ENCODE results near the gene TAOK2.
A peak's percentile ranks its signal among the peaks of the same experiment; 100 is the strongest.
"Not testable (repeated sequence)": the region's sequence is repeated elsewhere in the genome, so short reads cannot be mapped to it uniquely, and the experiment has no call there.

The TAOK2 gene

DNA sequence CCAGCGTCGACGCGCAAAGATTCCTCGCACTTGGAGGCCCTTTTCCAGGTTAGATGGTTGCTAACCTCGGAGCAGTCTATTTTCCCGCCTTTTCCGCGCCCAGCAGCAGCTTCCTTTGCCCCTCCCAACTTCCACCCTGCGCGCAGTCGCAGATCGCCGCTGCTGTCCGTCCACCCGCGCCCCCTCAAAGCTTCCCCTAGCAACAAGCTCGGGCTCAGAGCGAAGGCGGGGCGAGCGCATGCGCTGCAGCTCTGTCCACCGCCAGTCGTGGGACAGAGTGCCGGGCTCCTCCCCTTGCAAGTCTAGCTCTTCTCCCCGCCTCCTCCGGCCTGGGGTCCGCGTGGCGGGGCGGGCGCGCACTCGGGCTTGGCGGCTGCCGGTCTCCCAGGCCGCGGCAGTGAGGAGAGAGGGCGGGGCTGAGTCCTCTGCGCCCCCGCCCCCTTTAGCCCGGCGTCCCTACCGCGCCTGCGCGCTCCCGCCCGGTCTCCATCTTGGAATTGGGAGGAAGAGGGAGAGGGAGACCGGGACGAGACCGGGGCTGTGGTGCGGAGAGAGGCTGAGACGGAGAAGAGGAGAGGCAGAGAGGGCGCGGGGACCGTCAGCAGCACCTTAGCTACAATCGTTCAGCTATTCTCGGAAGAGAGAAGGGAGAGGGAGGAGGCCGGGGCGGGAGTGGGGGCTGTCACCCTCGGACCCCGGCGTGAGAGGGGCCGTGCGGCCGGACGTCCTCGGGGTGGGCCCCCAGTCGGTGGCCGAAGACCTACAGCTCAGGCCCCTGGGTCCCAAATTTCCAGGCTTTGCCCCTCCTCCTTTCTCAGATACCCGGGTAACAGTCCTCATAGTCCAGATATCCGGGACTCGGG lies at the start of gene TAOK2:
TAOK2 (plus strand) TSS at position 485 of the 863 bp plus-strand sequence. CDS start 3,905 bp downstream, outside the sequence.
- DNase-seq = peak; percentile 98

GRCh38 chr16:29925105-29925756 lies 48.4 kb upstream of the TAOK2 start:
- DNase-seq = no peak

DNA sequence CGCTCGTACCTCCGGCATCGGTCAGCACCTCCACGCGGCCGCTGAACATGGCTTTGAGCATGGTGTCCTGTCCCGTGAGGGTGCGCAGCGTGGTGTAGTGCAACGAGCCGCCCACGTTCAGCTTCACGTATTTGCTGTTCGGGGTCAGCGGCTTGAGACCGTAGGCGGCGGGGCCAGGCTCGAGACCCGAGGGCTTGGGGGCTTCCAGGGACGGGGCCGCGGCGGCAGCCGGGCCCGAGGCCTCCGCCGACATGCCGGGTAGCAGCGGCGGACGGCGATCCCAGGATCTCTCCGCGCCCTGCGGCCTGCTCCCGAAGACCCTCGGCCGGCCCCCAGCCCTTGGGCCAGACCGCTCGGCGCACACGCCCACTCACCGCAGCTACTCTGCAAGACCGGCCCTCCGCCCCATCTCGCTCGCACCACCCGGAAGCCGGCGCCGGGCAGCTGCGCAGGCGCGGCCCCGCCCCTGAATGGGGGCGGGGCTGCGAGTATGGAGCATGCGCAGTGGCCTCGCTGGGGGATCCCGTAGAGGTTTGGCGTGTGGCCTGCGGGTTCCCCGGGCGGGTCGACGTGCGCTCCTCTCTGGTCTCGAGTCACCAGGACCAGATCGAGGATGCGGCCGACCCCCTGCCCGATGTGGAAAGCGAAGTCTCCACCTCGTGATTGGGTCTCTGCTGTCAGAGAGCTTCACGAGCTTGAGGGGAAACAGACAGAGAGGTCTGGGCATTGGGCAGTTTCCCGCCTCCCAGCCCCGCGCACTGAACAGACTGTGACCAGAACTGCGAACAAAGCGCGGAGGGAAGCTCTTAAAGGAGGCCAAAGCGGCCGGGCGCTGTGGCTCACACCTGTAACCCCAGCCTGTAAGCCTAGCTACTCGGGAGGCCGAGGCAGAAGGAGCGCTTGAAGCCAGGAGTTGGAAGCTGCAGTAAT lies 47.6 kb upstream of the TAOK2 start, which contains the start of gene KCTD13:
KCTD13 (minus strand) TSS at position 446 of the 930 bp plus-strand sequence; CDS start at position 253, 193 bp downstream.
- DNase-seq = peak; percentile 85

DNA sequence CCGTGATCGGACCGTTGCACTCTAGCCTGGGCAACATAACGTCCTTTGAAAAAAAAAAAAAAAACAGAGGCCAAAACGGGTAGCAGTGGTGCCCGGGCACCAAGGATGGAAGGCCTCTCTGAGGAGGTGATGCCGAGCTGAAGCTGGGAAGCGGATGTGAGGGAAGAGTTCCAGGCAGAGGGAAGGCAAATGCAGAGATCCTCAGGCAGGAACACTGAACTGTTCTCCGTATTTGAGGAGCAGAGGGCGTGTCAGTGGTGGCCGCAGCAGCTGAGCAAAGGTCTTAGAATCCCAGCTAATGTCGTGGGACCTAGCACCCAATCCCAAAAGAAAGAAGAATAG lies 47.0 kb upstream of the TAOK2 start:
- no peak for DNase-seq

DNA sequence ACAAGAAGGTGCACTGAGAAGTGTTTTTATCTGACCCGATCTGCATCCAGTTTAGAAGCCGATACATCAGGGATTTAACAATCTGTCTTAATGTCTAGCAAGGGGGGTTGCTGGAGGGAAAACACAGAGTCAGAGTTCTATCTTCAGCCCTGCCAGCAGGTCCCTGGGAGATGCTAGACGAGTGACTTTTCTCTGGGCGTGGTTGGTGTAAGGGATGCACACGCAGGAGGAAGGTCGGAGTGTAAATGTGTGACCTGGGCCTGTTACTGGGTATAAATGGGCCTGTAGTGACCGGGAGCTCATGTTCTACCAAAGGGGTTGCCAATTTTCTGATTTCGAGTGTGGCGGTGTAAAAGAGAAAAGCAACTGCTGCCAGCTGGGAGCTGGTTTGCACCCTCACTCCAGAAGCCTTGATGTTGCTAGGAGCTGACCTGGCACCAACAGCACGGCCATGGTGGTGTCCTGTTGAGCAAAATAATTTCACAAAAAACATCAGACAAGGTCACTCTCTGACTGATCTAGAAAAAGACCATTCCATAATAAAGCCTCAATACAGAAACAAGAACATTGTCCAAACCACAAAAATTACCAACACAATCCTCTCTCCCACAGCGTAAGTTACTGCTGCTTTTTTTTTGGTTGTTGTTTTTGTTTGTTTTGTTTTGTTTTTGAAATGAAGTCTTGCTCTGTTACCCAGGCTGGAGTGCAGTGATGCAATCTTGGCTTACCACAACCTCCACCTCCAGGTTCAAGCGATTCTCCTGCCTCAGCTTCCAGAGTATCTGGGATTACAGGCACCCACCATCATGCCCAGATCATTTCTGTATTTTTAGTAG lies 46.4 kb upstream of the TAOK2 start:
- DNase-seq = no peak

DNA sequence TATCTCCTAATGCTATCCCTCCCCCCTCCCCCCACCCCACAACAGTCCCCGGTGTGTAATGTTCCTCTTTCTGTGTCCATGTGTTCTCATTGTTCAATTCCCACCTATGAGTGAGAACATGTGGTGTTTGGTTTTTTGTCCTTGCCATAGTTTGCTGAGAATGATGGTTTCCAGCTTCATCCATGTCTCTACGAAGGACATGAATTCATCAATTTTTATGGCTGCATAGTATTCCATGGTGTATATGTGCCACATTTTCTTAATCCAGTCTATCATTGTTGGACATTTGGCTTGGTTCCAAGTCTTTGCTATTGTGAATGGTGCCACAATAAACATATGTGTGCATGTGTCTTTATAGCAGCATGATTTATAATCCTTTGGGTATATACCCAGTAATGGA lies 41.9 kb upstream of the TAOK2 start:
- DNase-seq = not testable (repeated sequence)

DNA sequence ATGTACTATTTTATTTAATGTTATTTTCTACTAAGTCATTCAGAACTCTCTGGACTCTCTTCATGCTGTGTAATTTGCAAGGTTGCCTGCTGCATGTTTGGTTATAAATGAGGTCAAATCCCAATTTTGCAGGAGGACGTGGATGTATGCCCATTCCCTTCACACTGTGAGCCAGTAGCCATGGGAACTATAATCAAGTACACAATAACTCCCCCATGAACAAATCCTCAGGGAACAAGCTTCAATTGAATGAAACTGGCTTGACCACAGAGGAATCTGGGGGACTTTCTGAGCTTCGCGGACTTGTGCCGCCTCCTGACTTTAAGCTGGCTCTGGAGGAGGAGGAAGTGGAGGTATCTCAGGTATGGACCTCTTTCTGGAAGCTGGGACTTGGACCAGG lies 33.0 kb upstream of the TAOK2 start:
- no peak for DNase-seq

DNA sequence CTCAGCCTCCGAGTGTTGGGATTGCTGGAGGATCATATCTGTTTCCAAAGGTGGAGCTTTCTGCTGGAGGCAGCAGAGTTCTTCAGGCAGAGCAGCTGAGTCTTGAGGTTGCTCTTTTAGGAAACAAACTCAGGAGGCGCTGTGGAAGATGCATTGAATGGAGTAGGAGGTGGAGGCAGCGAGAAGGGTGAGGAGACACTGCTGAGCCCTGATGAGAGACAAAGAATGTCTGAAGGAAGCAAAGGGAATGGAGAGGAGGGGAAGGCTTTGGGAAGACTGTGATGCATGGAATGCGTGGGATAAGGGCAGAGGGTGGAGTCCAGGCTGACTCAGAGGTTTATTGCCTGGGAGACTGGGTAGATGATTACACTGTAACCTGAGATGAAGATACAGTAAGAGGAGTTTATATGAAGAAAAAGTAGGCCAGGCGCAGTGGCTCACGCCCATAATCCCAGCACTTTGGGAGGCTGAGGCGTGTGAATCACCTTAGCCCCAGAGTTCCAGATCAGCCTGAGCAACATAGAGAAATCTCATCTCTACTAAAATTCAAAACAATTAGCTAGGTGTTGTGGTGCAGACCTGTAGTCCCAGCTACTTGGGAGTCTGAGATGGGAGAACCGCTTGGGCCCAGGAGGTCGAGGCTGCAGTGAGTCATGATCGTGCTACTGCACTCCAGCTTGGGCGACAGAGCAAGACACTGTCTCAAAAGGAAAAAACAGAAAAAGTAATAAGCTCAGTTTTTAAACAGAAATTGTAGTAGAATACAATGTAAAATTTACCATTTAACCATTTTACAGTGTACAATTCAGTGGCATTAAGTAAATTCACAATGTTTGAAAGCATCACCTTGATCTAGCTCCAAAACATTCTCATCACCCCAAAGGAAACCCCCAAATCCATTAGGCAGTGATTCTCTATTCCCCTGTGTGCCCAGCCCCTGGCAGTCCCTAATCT lies 29.5 kb upstream of the TAOK2 start:
- no peak for DNase-seq

DNA sequence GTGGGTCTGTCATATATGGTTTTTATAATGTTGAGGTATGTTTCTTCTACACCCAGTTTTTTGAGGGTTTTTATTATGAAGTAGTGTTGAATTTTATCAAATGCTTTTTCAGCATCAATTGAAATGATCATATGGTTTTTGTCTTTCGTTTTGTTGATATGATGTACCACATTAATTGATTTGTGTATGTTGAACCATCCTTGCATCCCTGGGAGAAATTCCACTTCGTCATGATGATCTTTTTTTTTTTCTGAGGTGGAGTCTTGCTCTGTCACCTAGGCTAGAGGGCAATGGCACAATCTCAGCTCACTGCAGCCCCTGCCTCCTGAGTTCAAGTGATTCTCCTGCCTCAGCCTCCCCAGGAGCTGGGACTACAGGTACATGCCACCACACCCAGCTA lies 25.8 kb upstream of the TAOK2 start:
- DNase-seq = no peak

DNA sequence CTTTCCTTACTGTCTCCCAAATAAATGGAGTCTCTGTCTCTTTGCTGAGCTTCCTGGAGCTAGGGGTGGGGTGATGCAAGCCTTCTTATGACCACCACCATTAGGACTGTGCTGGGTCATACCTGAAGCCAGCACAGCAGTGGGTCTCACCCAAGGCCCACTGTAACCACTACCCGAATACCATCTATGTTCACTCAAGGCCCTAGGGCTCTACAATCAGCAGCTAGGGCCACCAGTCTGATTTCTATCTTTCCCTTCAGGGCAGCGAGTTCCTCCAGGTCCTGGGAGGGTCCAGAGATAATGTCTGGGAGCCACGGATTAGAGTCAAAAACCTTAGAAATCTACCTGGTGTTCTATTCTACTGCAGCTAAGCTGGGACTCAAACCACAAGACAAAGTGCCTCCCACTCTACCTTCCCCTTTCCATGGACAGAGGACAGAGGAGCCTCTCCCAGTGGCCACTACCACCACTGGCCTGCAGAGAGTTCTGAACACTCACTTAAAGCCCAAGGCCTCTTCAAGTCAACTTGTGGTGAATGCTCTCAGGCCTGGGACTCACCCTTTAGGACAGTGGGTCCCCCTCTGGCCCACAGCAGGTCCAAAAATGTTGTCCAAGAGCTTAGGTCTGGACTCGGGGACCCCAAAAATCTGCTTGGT lies 22.7 kb upstream of the TAOK2 start:
- no peak for DNase-seq

DNA sequence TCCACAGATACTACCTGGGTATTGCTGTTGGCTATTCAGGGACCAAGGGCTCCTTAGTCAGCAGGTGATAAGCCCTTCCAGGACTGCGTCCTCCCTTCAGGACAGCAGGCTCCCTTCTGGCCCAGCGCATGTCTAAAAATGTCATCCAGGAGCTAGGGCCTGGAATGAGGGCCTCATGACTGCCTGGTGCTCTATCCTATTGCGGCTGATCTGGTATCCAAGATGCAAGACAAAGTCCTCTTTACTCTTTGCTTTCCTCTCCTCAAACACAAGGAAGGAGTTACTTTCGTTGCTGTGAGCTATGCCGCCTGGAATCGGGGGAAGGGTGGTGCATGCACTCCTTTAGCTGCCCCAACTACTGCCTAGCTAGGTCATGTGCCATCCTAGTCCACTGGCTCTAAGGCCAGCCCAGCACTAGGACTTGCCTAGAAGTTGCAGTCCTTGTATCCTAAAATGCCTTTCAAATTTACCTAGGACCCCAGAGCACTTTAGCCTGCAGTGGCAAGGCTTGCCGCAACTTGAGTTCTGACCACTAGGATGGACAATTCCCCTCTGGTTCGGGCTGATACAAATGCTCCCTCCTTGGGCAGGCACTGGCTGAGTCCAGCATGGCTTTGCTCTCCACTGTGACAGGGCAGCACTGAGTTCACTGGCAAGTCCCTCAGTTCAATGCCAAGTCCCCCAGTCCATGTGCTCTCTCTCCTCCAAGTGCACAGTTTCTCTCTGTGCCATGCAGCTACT lies 21.9 kb upstream of the TAOK2 start:
- DNase-seq = no peak

DNA sequence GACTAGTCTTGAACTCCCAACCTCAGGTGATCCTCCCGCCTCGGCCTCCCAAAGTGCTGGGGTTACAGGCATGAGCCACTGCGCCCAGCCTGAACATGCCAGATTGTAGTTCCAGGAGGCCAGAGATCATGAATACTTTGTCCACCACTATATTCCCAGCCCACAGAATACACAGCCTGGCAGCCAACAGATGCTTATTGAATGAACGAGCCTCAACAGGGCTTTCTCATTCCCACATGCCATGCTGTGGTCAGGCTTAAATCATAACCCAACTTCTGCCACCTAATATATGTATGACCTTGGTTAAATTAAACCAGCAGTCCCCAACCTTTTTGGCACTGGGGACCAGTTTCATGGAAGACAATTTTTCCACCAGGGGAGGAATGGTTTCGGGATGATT lies 14.9 kb upstream of the TAOK2 start:
- DNase-seq = no peak

GRCh38 chr16:29959293-29959692 lies 14.4 kb upstream of the TAOK2 start:
- DNase-seq = no peak

DNA sequence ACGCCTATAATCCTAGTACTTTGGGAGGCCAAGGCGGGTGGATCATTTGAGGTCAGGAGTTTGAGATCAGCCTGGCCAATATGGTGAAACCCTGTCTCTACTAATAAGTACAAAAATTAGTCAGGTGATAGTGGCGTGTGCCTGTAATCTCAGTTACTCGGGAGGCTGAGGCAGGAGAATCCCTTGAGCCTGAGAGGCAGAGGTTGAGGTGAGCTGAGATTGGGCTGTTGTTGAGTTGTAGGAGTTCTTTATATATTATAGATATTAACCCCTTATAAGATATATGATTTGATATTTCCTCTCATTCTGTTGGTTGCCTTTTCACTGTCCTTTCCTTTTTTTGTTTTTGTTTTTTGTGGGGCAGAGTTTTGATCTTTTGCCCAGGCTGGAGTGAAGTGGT lies 13.8 kb upstream of the TAOK2 start:
- DNase-seq = not testable (repeated sequence)

DNA sequence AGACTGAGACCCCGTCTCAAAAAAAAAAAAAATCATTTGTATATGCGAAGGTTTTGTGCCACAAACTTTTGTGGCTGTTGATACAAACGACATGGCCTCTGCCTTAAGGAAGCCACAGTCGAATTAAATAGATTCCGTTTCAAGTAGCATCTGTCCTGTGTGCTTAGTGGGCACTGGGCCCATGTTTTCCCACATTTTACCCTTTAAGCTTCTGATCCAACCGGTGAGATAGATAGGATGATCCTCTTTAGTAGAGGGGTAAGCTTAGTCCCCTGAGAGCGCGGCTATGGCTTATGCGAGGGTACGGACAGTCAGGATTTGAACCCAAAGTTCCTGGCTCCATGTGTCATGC lies 12.6 kb upstream of the TAOK2 start:
- DNase-seq = no peak

DNA sequence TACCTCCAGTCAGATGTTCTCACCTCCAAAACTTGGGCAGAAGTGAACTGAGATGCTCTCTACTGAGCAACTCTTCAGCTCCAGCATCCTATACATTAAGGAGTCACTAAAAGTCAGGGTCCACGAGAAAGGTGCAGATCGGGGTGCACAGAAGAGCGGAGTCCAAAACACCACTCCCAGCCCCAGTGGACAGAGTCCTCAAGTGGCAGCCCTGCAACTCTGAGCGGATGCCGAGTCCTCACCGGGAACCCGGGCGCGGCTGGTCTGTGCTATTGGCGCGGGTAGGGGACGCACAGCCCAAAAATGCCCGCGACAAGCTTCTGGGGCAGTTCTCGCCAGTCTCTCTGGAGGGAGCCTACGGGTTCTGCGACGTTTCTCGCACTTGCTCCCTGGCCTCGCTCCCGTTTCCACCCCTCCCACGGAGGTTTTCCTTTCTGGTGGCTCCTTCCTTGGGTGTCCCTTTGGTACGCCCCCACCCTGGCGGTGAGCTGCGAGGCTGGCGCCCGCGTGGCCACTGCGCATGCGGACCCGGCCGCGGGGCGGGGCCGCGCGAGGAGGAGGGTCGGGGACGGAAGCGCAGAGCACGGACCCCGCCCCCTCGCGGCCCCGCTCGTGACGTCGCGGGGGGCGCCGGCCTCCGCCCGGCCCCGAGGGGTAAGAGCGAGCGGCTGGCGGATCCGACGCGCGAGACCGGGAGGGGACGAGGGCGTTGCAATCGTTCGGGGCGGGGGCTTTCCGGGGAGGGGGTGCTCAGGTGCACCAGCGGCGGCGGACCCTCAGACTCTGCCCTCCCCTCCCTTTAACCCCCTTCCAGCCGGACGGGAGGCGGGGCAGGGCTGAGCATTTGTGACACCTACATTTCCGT lies 12.0 kb upstream of the TAOK2 start, which contains the start of gene TMEM219:
TMEM219 (plus strand) TSS at position 601 of the 865 bp plus-strand sequence. CDS start 1,065 bp downstream, outside the sequence.
- peak; percentile 84 for DNase-seq

DNA sequence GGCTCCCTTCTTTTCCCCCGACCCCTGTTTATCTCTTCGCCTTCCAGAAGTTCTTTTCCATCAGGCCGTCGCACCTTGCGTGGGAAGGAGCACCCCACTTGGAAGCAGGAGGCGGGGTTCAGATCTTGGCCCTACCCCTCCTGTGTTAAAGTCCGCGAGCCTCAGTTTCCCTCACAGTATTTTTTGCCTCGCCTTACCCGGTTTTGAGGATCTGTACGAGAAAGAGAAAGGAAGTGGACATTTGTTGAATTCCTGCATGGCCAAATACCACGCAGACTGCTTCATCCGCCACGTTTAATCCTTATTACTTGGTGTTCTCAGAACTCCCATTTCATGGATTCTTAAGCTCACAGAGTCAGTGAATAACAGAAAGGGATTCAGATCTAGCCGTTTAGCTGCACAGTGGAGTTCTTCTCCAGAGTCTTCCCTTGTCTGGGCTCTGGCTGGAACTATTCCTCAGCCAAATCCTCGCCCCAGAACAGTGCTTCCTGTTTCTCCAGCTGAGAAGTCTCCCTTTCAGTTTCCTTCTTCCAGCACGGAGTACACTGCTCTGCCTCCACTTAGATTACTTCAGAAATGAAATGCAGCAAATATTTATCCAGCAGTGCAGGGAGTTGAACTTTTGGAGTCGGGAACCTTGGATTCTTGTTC lies 11.2 kb upstream of the TAOK2 start:
- no peak for DNase-seq
